Urothelium cell line (cell line): ENCODE data around the gene SRSF3.
A peak's percentile ranks its signal among the peaks of the same experiment; 100 is the strongest.
"Not testable (repeated sequence)": the region's sequence is repeated elsewhere in the genome, so short reads cannot be mapped to it uniquely, and the experiment has no call there.

Source experiments
- DNase-seq: peaks from one replicate; pipeline ENCODE4 v3.0.0; 2011; ENCODE audit warnings: low spot score, mixed read lengths
- FAIRE-seq: peaks from 2 replicates; lab custom pipeline; 2011; peaks lifted over from hg19 to GRCh38; lab: Jason Lieb, UNC

SRSF3 gene

GRCh38 chr6:36572353-36573311 is 21.5 kb upstream of the SRSF3 start:
- DNase-seq: peak; percentile 49
- FAIRE-seq: peak; percentile 44

GRCh38 chr6:36574679-36575078 is 19.5 kb upstream of the SRSF3 start:
- DNase-seq (no peak), FAIRE-seq (no peak)

GRCh38 chr6:36576578-36576977 is 17.6 kb upstream of the SRSF3 start:
- FAIRE-seq (no peak), DNase-seq (no peak)

- FAIRE-seq (no peak), DNase-seq (peak; percentile 85)
Observed at GRCh38 chr6:36577301-36577700, 16.9 kb upstream of the SRSF3 start.

GRCh38 chr6:36578030-36578429 is 16.1 kb upstream of the SRSF3 start:
- FAIRE-seq (no peak), DNase-seq (no peak)

GRCh38 chr6:36578431-36578830 is 15.7 kb upstream of the SRSF3 start:
- DNase-seq: no peak
- FAIRE-seq: no peak

- FAIRE-seq (no peak), DNase-seq (no peak)
Observed at GRCh38 chr6:36580184-36580526, 14.0 kb upstream of the SRSF3 start.

GRCh38 chr6:36581716-36582115 is 12.4 kb upstream of the SRSF3 start:
- no peak for FAIRE-seq
- DNase-seq: no peak

- no peak for FAIRE-seq
- DNase-seq: no peak
Observed at GRCh38 chr6:36586606-36587005, 7.6 kb upstream of the SRSF3 start.

GRCh38 chr6:36589025-36589400 is 5.1 kb upstream of the SRSF3 start:
- not testable (repeated sequence) for FAIRE-seq, DNase-seq

- no peak for FAIRE-seq
- DNase-seq: peak; percentile 64
Observed at GRCh38 chr6:36590237-36590636, 3.9 kb upstream of the SRSF3 start.

GRCh38 chr6:36592221-36592655 is 1.9 kb upstream of the SRSF3 start:
- no peak for DNase-seq
- FAIRE-seq: no peak

GRCh38 chr6:36593569-36594028 is 563 bp upstream of the SRSF3 start:
- FAIRE-seq: no peak
- peak; percentile 36 for DNase-seq

- FAIRE-seq (no peak), DNase-seq (peak; percentile 40)
Observed at GRCh38 chr6:36594816-36595643, 868 bp downstream of the SRSF3 start.

- FAIRE-seq (no peak), DNase-seq (no peak)
Observed at GRCh38 chr6:36596356-36596755, 2.2 kb downstream of the SRSF3 start.

GRCh38 chr6:36597775-36598174 is 3.6 kb downstream of the SRSF3 start:
- no peak for DNase-seq
- FAIRE-seq: no peak

- no peak for DNase-seq
- FAIRE-seq: no peak
Observed at GRCh38 chr6:36598326-36598725, 4.2 kb downstream of the SRSF3 start.

- FAIRE-seq (no peak), DNase-seq (no peak)
Observed at GRCh38 chr6:36598739-36599318, 4.7 kb downstream of the SRSF3 start.

GRCh38 chr6:36599791-36600209 is 5.6 kb downstream of the SRSF3 start:
- DNase-seq: no peak
- no peak for FAIRE-seq

GRCh38 chr6:36600564-36601146 is 6.5 kb downstream of the SRSF3 start:
- FAIRE-seq (no peak), DNase-seq (no peak)

GRCh38 chr6:36601818-36602217 is 7.7 kb downstream of the SRSF3 start:
- not testable (repeated sequence) for FAIRE-seq, DNase-seq
